ENCODE data around the gene TMEM135.
"Not testable (repeated sequence)": the region's sequence is repeated elsewhere in the genome, so short reads cannot be mapped to it uniquely, and the experiment has no call there.

Gene TMEM135

GRCh38 chr11:87251560-87251959 lies 213.8 kb downstream of the TMEM135 start:
- no peak overlapping the region for H3K4me3 ChIP-seq (ENCODE audit: low read length)
- no peak for TF ChIP-seq ZNF274 (IDR thresholded peaks at IDR 0.05; ENCODE audit: low read depth, low read length)

GRCh38 chr11:87252869-87253268 lies 215.1 kb downstream of the TMEM135 start:
- TF ChIP-seq ZNF274 (IDR thresholded peaks at IDR 0.05; ENCODE audit: low read depth, low read length): no peak
- no peak overlapping the region for H3K4me3 ChIP-seq (ENCODE audit: low read length)

- TF ChIP-seq ZNF274 (IDR thresholded peaks at IDR 0.05; ENCODE audit: low read depth, low read length): no peak
- H3K4me3 ChIP-seq (ENCODE audit: low read length): no peak overlapping the region
Measured at GRCh38 chr11:87254562-87254961, 216.8 kb downstream of the TMEM135 start.

GRCh38 chr11:87255589-87255988 lies 217.9 kb downstream of the TMEM135 start:
- TF ChIP-seq ZNF274 (IDR thresholded peaks at IDR 0.05; ENCODE audit: low read depth, low read length): no peak
- no peak overlapping the region for H3K4me3 ChIP-seq (ENCODE audit: low read length)

- H3K4me3 ChIP-seq (ENCODE audit: low read length): no peak overlapping the region
- TF ChIP-seq ZNF274 (IDR thresholded peaks at IDR 0.05; ENCODE audit: low read depth, low read length): no peak
Measured at GRCh38 chr11:87256694-87257340, 219.1 kb downstream of the TMEM135 start.

GRCh38 chr11:87258171-87258833 lies 220.6 kb downstream of the TMEM135 start:
- no peak for TF ChIP-seq ZNF274 (IDR thresholded peaks at IDR 0.05; ENCODE audit: low read depth, low read length)
- H3K4me3 ChIP-seq (ENCODE audit: low read length): no peak overlapping the region

- no peak overlapping the region for H3K4me3 ChIP-seq (ENCODE audit: low read length)
- TF ChIP-seq ZNF274 (IDR thresholded peaks at IDR 0.05; ENCODE audit: low read depth, low read length): no peak
Measured at GRCh38 chr11:87259736-87260135, 222.0 kb downstream of the TMEM135 start.

GRCh38 chr11:87260811-87261210 lies 223.1 kb downstream of the TMEM135 start:
- no peak for TF ChIP-seq ZNF274 (IDR thresholded peaks at IDR 0.05; ENCODE audit: low read depth, low read length)
- H3K4me3 ChIP-seq (ENCODE audit: low read length): no peak overlapping the region

GRCh38 chr11:87263264-87263838 lies 225.6 kb downstream of the TMEM135 start:
- TF ChIP-seq ZNF274 (IDR thresholded peaks at IDR 0.05; ENCODE audit: low read depth, low read length): no peak
- H3K4me3 ChIP-seq (ENCODE audit: low read length): no peak overlapping the region

- no peak overlapping the region for H3K4me3 ChIP-seq (ENCODE audit: low read length)
- no peak for TF ChIP-seq ZNF274 (IDR thresholded peaks at IDR 0.05; ENCODE audit: low read depth, low read length)
Measured at GRCh38 chr11:87263979-87264378, 226.2 kb downstream of the TMEM135 start.

GRCh38 chr11:87265132-87265531 lies 227.4 kb downstream of the TMEM135 start:
- no peak for TF ChIP-seq ZNF274 (IDR thresholded peaks at IDR 0.05; ENCODE audit: low read depth, low read length)
- H3K4me3 ChIP-seq (ENCODE audit: low read length): no peak overlapping the region

- no peak overlapping the region for H3K4me3 ChIP-seq (ENCODE audit: low read length)
- TF ChIP-seq ZNF274 (IDR thresholded peaks at IDR 0.05; ENCODE audit: low read depth, low read length): no peak
Measured at GRCh38 chr11:87265979-87266378, 228.2 kb downstream of the TMEM135 start.

- H3K4me3 ChIP-seq (ENCODE audit: low read length): no peak overlapping the region
- TF ChIP-seq ZNF274 (IDR thresholded peaks at IDR 0.05; ENCODE audit: low read depth, low read length): no peak
Measured at GRCh38 chr11:87266751-87267150, 229.0 kb downstream of the TMEM135 start.

GRCh38 chr11:87271951-87272350 lies 234.2 kb downstream of the TMEM135 start:
- not testable (repeated sequence) for H3K4me3 ChIP-seq (ENCODE audit: low read length)

- no peak overlapping the region for H3K4me3 ChIP-seq (ENCODE audit: low read length)
- TF ChIP-seq ZNF274 (IDR thresholded peaks at IDR 0.05; ENCODE audit: low read depth, low read length): no peak
Measured at GRCh38 chr11:87275176-87275575, 237.4 kb downstream of the TMEM135 start.
